C4-2B (cell line): Measurements from ENCODE around the gene GABARAPL2.

ENCODE experiments used
- H3K27ac ChIP-seq: fragments of 450-650 bp; 2 replicates; pipeline ENCODE4 v1.5.1; 2017
- CTCF ChIP-seq: fragments of 450-650 bp; conservative IDR thresholded peaks from 2 replicates; pipeline ENCODE4 v1.5.1; 2017; ENCODE audit warnings: mild to moderate bottlenecking
- ZFX ChIP-seq: fragments of 450-650 bp; IDR thresholded peaks from 2 replicates; pipeline ENCODE4 v1.6.1; 2017

GABARAPL2 gene

DNA sequence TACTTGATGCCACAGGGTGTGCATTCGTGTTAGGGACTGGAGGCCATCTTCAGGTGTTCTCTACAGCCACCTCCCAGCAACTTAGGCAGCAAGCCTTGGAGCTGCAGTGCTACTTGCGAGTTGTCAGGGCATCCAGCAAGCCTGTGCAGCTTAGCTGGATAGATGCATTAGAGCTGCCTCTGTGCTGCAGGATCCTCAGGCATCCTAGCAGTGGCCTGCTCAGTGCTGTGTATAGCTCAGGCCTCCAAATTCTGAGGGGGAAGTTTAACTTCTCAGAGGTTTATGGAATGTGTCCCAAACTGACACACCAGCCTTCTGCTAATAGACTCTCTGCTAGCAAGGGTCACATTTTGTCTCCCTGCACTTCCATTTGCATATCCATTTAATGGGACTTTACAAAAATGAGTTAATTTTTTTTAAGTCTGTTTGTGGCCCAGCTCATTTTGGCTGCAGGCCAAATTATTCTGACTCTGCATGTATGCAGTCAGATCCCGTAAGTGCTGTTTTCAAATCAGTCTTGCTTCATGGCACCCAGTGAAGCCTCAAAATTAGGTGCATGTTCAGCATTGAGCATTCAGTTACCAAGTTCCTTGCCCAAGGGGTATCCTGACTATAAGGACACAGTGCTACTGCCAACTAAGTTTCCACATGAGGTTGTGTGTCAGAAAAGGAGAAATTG lies 6.8 kb downstream of the GABARAPL2 start:
- H3K27ac ChIP-seq: no peak overlapping the region
- TF ChIP-seq ZFX (no peak), CTCF (no peak)

DNA sequence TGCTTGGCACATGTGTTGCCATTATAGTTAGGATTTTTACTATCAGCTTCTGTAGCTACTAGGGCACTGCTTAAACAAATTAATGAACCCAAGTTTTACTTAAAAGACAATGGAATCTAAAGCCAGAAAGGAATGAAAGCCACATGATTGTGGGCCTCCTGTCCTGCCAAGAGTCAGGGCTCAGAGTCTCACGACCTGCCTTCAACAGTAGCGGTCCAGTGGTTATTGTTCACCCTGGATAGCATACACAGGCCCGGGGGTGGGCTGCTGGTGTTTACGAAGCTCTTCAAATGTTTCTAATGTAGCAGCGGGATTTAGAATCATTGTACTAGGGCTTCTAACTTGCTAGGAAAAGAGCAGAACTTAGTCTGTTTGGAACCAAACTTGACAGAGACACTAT lies 7.8 kb downstream of the GABARAPL2 start:
- H3K27ac ChIP-seq: no peak overlapping the region
- no peak for TF ChIP-seq ZFX
- TF ChIP-seq CTCF: no peak

DNA sequence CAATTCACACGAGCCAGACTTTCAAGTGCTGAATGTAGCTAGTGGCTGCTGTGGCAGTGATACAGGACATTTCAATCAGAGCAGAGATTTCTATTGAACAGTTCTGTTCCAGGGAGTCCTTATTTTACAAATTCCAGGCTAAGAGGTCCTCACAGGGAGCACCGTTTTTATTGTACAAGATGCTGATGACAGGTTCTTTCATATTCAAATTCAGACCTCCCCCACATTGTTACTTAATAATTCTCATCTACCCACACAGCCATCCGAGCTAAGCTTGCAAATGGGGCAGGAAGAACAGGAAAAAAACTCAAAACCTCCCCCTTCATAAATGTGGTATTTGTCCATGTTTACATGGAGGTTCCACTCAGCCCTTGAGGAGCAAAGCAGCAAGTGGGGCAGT lies 9.8 kb downstream of the GABARAPL2 start:
- TF ChIP-seq CTCF (no peak), ZFX (no peak)
- no peak overlapping the region for H3K27ac ChIP-seq

- H3K27ac ChIP-seq: no peak overlapping the region
- TF ChIP-seq ZFX: no peak
- TF ChIP-seq CTCF: no peak
Observed at GRCh38 chr16:75576384-75576811, 10.2 kb downstream of the GABARAPL2 start.

DNA sequence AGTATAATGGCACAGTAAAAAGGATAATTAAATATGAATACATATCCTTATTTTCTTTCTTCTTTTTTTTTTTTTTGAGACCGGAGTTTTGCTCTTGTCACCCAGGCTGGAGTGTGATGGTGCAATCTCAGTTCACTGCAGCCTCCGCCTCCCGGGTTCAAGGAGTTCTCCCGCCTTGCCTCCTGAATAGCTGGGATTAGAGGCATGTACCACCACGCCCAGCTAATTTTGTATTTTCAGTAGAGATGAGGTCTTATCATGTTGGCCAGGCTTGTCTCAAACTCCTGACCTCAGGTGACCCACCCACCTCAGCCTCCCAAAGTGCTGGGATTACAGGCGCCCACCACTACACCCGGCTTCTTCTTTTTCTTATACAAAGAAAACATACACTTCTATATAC lies 12.0 kb downstream of the GABARAPL2 start:
- H3K27ac ChIP-seq: no peak overlapping the region
- TF ChIP-seq CTCF: no peak
- no peak for TF ChIP-seq ZFX

- no peak for TF ChIP-seq ZFX
- no peak for TF ChIP-seq CTCF
- no peak overlapping the region for H3K27ac ChIP-seq
Observed at GRCh38 chr16:75578725-75579124, 12.5 kb downstream of the GABARAPL2 start.

DNA sequence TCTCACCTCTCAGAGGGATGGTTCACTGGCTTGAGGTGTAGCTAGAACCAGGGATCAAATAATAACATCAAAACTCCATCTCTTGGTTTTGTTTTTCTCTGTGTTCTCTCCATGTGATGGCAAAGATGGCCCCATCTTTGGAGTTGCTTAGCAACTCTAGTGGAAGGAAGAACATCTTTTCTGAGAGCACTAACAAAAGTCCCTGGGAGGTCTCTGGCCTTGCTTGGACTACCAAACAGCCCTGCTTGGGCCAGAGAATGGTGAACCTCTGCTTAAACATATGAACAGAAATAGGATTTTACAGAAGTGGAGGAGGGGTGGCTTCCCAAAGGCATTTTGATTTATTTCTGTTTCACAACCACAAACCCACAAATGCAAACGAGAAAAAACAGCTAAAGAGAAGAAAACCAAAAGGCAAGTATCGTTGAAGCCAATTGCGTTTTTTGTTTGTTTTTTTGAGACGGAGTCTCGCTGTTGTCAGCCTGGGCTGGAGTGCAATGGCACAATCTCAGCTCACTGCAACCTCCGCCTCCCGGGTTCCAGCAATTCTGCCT lies 13.2 kb downstream of the GABARAPL2 start:
- TF ChIP-seq CTCF (no peak), ZFX (no peak)
- no peak overlapping the region for H3K27ac ChIP-seq
